Stimulated activated CD4-positive, alpha-beta T cell treated with anti-CD3 and anti-CD28 coated beads, Interleukin-2, amount 100 ng/mL, for 24 hours (primary cell): ENCODE results near the gene NLN.
"Not testable (repeated sequence)": the region's sequence is repeated elsewhere in the genome, so short reads cannot be mapped to it uniquely, and the experiment has no call there.

Experiments used
- DNase-seq, 2 donors: peaks; one replicate each; pipeline ENCODE4 v3.0.0-alpha.2; 2020

The NLN gene

DNA sequence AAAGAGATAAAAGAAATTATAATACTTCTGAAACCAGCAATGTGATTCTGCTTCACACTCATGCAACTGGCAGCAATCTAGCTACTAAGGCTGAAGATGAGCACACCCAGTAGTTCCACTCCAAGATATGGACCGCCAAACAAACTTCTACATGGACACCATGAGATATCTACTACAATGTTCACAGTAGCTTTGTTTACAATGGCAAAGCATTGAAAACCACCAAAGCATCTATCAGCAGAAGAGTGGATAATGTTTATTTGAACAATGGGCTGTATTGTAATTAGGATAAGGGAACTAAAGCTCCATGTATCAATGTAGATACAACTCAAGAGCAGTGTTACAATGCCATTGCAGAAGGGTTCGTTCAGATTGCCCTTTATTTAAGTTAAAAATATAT is 113.2 kb downstream of the NLN start:
- DNase-seq: no peak

GRCh38 chr5:65837139-65837538 is 115.1 kb downstream of the NLN start:
- no peak for DNase-seq

DNA sequence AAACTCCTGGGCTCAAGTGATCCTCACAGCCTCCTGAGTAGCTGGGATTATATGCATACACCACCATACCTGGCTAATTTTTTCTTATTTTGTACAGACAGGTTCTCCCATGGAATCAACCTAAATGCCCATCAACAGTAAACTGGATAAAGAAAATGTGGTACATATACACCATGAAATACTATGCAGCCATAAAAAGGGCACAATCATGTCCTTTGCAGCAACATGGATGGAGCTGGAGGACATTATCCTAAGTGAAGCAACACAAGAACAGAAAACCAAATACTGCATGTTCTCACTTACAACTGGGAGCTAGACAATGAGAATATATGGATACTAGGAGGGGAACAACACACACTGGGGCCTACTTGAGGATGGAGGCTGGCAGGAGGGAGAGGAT is 117.2 kb downstream of the NLN start:
- DNase-seq: not testable (repeated sequence)

DNA sequence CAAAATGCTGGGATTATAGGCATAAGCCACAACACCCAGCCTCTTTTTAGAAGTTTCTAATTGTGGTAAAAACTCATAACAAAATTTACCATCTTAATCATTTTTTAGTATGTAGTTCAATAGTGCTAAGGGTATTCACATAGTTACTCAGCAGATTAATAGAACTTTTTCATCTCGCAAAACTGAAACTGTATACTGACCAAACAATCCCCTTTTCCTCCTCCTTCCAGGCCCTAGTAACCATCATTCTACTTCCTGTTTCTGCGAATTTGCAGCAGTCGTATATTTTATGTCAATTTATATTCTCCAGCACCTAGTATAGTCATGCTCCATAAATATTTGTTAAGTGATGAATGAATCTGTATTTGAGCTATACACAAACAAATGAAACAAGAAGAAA is 118.1 kb downstream of the NLN start:
- no peak for DNase-seq

- not testable (repeated sequence) for DNase-seq
These were observed 122.8 kb downstream of the NLN start for GRCh38 chr5:65844763-65845162.

GRCh38 chr5:65846101-65846500 is 124.1 kb downstream of the NLN start:
- DNase-seq: no peak

GRCh38 chr5:65847019-65847418 is 125.0 kb downstream of the NLN start:
- DNase-seq: not testable (repeated sequence)

DNA sequence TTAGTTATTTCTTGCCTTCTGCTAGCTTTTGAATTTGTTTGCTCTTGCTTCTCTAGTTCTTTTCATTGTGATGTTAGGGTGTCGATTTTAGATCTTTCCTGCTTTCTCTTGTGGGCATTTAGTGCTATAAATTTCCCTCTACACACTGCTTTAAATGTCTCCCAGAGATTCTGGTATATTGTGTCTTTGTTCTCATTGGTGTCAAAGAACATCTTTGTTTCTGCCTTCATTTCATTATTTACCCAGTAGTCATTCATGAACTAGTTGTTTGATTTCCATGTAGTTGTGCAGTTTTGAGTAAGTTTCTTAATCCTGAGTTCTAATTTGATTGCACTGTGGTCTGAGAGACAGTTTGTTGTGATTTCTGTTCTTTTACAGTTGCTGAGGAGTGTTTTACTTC is 127.9 kb downstream of the NLN start:
- not testable (repeated sequence) for DNase-seq

DNA sequence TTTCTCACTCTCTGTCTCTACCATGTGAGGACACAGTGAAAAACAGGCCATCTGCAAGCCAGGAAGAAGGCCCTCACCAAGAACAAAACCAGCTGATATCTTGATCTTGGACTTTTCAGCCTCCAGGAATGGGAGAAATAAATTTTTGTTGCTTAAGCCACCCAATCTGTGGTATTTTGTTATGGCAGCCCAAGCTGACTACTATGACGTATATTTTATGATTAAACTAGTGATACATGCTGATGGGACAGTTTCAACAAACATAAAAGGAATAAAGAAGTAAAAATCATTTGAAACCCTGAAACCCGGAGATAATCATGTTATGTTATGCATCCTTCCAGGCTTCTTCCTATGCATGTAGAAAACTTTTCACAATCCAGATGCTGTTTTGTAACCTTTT is 132.9 kb downstream of the NLN start:
- DNase-seq: no peak

GRCh38 chr5:65855766-65856315 is 133.8 kb downstream of the NLN start:
- no peak for DNase-seq

DNA sequence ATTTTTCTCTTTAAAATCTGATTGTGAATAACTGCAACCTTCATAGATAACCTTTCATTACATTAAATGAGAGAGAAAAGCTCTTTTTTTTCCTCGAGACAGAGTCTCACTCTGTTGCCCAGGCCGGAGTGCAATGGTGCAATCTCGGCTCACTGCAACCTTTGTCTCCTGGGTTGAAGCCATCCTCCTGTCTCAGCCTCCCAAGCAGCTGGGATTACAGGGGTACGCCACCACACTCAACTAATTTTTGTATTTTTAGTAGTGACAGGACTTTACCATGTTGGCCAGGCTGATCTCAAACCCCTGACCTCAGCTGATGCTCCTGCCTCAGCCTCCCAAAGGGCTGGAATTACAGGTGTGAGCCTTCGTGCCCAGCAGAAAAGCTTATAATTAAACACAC is 134.5 kb downstream of the NLN start:
- no peak for DNase-seq

- no peak for DNase-seq
These were observed 136.3 kb downstream of the NLN start for GRCh38 chr5:65858316-65858715.

DNA sequence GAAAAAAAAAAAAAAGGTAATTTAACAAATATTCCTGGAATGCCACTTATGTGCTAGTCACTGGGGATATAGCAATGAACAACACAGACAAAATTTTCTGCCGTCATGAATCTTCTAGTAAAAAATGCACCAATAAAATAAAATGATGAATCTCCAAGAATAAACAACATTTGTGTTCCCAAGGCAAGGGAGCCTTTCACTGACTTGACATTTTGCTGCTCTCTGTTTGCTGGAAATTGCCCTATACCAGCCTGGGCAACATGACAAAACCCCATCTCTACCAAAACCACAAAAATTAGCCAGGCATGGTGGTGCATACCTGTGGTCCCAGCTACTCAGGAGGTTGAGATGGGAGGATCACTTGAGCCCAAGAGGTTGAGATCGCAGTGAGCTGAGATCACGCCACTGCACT is 139.8 kb downstream of the NLN start:
- no peak for DNase-seq

DNA sequence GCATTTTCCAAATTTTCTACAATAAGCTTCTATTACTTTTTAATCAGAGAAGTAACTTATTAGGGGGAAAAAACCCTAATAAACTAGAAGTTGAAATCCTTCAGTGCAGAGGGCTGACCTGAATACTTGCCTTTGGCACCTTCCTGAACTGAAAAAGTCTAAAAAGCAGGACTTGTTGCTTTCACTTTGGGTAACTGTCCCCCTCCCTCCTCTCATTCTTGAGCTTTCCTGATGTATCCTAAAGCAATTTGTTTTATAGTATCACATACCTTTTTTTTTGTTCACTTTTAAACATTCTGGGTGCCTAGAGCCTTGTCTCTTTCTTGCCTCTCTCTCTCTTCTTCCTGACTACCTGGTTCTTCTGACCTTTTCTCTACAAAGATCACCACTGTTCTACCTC is 140.4 kb downstream of the NLN start:
- DNase-seq: no peak

GRCh38 chr5:65863747-65864146 is 141.7 kb downstream of the NLN start:
- DNase-seq: no peak

DNA sequence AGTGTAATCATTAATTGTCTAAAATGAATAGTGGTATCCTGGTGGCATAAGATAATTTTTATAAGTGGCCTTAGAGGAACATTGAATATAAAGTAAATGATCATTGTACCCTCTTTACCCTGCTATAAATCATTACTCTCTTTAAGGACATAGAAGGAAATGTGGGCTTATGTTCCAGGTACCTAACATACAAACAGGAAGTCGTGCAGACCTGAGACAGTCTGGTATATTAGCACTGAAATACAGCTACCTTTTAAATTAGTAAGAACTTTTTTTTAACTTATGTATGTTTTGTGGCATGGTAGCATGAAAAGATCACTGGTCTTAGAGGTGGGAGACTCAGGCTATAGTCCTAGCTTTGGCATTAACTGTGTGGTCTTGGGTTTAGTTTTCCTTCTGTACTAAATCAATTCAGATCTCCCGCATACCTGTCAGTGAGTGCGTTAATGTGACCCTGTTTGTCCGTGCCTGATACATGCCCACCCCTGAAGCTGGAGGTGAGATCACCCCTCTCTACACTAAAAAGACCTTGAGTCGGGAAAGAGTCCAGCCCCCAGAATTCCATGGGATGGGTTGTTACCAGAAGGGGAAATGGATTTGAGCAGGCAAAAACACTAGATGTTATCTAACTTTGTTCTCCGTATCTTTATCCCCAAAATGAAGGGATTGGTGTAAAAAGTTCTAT is 145.0 kb downstream of the NLN start:
- no peak for DNase-seq

DNA sequence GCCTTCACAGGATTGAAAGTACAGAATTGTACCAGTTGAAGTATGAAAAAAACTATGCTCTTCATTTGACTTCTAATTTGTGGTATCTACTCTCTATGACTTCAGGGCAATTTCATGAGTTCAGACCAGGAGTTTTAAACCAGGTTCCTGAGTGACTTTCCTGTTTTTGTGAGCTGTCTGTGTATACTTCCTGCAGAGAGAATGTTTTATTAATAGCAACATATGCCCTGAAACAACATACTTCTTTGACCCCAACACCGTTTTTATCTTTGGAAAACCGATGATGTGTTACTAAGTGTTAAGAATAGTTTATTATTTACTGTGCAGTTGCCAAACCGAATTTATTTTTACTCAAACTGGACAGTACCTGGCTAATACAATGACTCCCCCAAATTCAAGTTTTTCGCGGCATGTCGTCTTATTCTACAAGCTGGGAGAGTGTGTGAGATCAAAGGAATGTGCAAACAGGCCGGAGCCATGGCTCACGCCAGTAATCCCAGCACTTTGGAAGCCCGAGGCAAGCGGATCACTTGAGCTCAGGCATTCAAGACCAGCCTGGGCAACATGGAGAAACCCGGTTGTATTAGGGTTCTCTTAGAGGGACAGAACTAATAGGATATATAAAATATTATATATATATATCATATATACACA is 145.7 kb downstream of the NLN start:
- DNase-seq: no peak

DNA sequence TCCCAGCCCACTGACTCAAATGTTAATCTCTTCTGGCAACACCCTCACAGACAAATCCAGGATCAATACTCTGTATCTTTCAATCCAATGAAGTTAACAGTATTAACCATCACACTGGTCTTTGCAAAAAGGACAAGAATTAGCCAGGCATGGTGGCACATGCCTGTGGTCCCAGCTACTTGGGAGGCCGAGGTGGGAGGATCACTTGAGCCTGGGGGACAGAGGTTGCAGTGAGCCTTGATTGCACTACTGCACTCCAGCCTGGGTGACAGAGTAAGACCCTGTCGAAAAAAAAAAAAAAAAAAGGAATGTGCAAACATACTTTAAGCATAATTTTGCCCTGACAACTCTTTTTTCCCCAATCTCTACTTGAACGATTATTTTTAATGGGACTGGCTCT is 146.5 kb downstream of the NLN start:
- no peak for DNase-seq

DNA sequence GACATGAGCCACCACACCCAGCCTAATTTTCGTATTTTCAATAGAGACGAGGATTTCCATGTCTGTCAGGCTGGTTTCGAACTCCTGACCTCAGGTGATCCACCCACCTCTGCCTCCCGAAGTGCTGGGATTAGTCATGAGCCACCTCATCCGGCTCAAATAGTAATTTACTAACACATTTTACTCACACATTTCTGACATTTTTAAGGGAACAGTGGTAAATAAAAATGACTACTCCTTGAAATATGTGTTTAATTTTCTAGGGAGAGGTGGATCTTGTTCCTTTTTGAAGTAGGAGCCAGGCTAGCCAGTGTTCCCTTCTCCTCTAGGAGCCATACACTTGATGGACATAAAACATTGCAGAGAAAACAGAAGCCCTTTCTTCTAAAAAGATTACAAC is 149.2 kb downstream of the NLN start:
- no peak for DNase-seq

GRCh38 chr5:65871776-65872175 is 149.8 kb downstream of the NLN start:
- not testable (repeated sequence) for DNase-seq

GRCh38 chr5:65873181-65873750 is 151.3 kb downstream of the NLN start:
- DNase-seq: no peak

GRCh38 chr5:65874241-65874640 is 152.2 kb downstream of the NLN start:
- DNase-seq: no peak

- DNase-seq: no peak
These were observed 154.5 kb downstream of the NLN start for GRCh38 chr5:65876496-65876895.

- DNase-seq: no peak
These were observed 155.0 kb downstream of the NLN start for GRCh38 chr5:65876970-65877369.
